Ovary (tissue), 3 donors: Measurements from ENCODE around the gene MYD88.

Source experiments
- CTCF ChIP-seq, 3 donors: fragments of 450-650 bp in 2 of 3; fragments of 200-600 bp in 1 of 3; IDR thresholded peaks; one replicate each; pipeline versions ENCODE4 v1.5.1 to v1.8.0; 2016 to 2022; ENCODE audit warnings: antibody characterized with exemption in 3 of 3, mild to moderate bottlenecking in 1 of 3
- EP300 ChIP-seq: sonication (generic); formaldehyde crosslinking; IDR thresholded peaks from one replicate; pipeline ENCODE4 v1.6.1; 2017; ENCODE audit warnings: antibody characterized with exemption
- POLR2A ChIP-seq: fragments of 450-650 bp; IDR thresholded peaks from one replicate; pipeline ENCODE4 v1.6.1; 2017; ENCODE audit warnings: antibody characterized with exemption, mild to moderate bottlenecking, moderate library complexity
- donor health status: DM: no; HTN: no; CAD: no.

DNA sequence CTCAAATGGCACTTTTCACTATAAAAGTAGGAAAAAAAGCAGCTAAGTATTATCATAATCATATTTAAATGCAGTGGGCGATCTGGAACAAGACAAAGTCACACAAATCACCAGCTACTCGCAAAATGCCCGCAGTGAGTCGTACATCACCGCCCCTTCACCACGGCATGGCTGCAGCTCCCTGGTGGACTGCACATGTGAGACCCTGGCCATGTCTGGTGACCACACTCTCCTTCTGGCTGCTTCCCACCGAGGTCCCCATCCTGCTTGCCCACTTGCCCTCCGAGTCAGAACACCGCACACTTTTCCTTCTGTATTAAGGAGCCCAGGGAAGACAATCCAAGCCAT is 40.1 kb upstream of the MYD88 start:
- no peak for TF ChIP-seq CTCF (IDR thresholded peaks at IDR 0.05)
- TF ChIP-seq POLR2A = no peak
- TF ChIP-seq EP300 = no peak
